Activated CD8-positive, alpha-beta memory T cell treated with anti-CD3 and anti-CD28 coated beads for 48 hours (primary cell): ENCODE data around the gene ELAVL3.
"Not testable (repeated sequence)": the region's sequence is repeated elsewhere in the genome, so short reads cannot be mapped to it uniquely, and the experiment has no call there.

ENCODE experiments used
- DNase-seq, 3 experiments: peaks; one replicate each; pipeline ENCODE4 v3.0.0-alpha.2; 2020; ENCODE audit warnings: low read depth in 2 of 3, low spot score in 2 of 3

The ELAVL3 gene

GRCh38 chr19:11410682-11411081 is 70.2 kb downstream of the ELAVL3 start:
- no peak for DNase-seq

DNA sequence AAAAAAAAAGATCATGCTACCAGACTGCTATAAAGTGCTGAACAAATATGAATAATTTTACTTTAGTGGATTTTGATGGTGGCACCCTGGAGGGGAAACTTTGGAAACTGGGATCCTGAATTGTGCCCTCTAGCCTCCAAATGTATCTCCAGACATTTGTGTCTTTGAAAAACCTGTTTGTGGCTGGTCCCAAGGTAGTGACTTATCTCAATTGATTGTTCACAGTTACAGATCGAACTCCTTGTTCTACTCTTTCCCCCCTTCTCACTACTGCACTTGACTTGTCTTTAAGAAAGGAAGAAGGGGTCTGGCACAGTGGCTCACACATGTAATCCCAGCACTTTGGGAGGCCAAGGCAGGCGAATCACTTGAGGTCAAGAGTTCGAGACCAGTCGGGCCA is 72.3 kb downstream of the ELAVL3 start:
- no peak for DNase-seq

GRCh38 chr19:11406703-11407236 is 74.1 kb downstream of the ELAVL3 start:
- DNase-seq: not testable (repeated sequence)

DNA sequence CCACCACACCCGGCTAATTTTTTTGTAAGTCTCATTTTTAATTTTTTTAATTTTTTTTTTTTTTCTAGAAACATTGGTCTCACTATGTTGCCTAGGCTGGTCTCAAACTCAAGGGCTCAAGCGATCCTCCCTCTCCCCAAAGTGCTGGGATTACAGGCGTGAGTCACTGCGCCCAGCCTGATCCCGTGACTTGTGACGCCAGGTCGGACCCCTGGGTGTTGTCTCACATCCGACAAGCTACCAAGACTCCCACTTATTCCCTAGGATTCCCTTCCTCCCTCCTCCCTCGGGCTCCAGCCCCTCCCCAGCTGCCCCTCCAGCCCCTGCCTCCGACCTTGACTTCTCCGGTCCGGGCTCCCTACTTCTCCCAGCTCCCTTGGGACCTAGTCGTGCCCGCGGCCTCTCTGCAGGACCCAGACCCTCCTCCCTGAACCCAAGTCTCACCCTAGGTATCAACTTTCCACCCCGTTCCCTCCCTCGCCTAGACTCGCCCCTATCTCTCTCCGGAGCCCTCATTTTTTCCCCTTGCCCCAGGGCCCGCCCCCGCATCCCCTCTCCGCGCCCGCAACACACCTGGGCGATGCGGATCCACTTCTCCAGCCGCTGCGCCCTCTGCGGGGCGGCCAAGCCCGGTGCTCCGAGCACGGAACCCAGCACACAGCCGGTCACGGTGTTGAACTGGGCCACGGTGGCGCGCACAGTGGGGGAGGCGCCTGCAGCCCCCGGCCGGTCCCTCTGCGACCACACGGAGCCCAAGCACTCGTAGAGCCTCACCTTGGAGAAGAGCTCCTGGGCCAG is 74.8 kb downstream of the ELAVL3 start:
- DNase-seq: no peak

DNA sequence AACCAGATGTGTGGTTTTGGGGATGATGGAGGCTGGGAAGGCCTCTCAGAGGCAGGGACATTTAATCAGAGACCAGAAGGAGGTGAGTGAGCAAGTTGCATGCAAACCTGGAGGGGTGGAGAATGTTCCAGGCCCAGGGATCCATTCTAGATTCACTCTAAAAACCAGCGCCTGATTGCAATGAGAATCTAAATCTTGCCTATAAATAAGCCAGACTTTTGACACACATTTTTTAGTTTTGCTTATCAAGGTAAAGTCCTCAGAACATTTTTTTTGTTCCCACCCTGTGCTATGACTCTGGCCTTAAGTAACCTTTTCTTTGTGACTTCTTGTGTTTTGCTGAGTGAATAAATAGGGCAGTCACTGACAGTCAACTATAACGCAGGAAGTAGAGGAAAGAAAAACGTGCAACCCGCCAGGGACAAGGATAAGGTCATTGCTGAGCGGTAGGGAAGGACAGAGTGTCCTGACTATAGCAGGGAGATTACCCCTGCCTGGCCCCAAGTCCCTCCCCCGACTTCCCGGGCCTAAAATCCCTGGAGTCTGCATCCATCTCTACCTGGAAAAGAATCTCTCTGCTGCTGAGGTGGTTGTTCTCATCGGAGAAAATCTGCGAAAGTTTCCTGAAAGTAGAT is 76.1 kb downstream of the ELAVL3 start:
- no peak for DNase-seq

GRCh38 chr19:11401808-11402543 is 78.9 kb downstream of the ELAVL3 start:
- no peak for DNase-seq
